Measurements from ENCODE around the gene USP49.
A peak's percentile ranks its signal among the peaks of the same experiment; 100 is the strongest.

The USP49 gene

GRCh38 chr6:41779788-41780550, 115.2 kb downstream of the USP49 start, which contains the start of gene FRS3:
TSS of gene FRS3 (minus strand) at chr6:41779900. CDS start at chr6:41776987, 2,913 bp downstream.
- Histone ChIP-seq H3K9ac (ENCODE audit: low read depth, low read length) (peak within 1 kb of the TSS; percentile 81), H3K36me3 (ENCODE audit: insufficient read depth, low read length) (no peaks in the 10 kb centered on the region), H3K9me3 (ENCODE audit: control insufficient read depth, insufficient read depth, low read length) (no peaks in the 10 kb centered on the region), H3K4me1 (ENCODE audit: insufficient read depth, low read length) (no peaks in the 10 kb centered on the region)

- Histone ChIP-seq H3K9me3 (ENCODE audit: control insufficient read depth, insufficient read depth, low read length) (no peaks in the 10 kb centered on the region), H3K9ac (ENCODE audit: low read depth, low read length) (peak overlapping the region; percentile 81), H3K36me3 (ENCODE audit: insufficient read depth, low read length) (no peaks in the 10 kb centered on the region), H3K4me1 (ENCODE audit: insufficient read depth, low read length) (no peaks in the 10 kb centered on the region)
Observed at GRCh38 chr6:41779336-41779735, 115.8 kb downstream of the USP49 start.

- no peaks in the 10 kb centered on the region for H3K36me3 ChIP-seq (ENCODE audit: insufficient read depth, low read length)
- H3K9ac ChIP-seq (ENCODE audit: low read depth, low read length), result peak overlapping the region; percentile 81; the same call in 1 of the 2 replicates
- no peaks in the 10 kb centered on the region for H3K4me1 ChIP-seq (ENCODE audit: insufficient read depth, low read length)
- H3K9me3 ChIP-seq (ENCODE audit: control insufficient read depth, insufficient read depth, low read length), result no peaks in the 10 kb centered on the region
Observed at GRCh38 chr6:41778895-41779294, 116.3 kb downstream of the USP49 start.

- H3K9ac ChIP-seq (ENCODE audit: low read depth, low read length), result no peak overlapping the region
- no peaks in the 10 kb centered on the region for H3K4me1 ChIP-seq (ENCODE audit: insufficient read depth, low read length)
- H3K9me3 ChIP-seq (ENCODE audit: control insufficient read depth, insufficient read depth, low read length), result no peaks in the 10 kb centered on the region
- H3K36me3 ChIP-seq (ENCODE audit: insufficient read depth, low read length), result no peaks in the 10 kb centered on the region
Observed at GRCh38 chr6:41777551-41778285, 117.5 kb downstream of the USP49 start.

- H3K36me3 ChIP-seq (ENCODE audit: insufficient read depth, low read length), result 0 out of 2 replicates have a peak, but pooled peaks cover 5% of the 10 kb centered on the region
- no peak overlapping the region for H3K9ac ChIP-seq (ENCODE audit: low read depth, low read length)
Observed at GRCh38 chr6:41775293-41775882, 119.8 kb downstream of the USP49 start.

GRCh38 chr6:41774841-41775240, 120.3 kb downstream of the USP49 start:
- no peak overlapping the region for H3K9ac ChIP-seq (ENCODE audit: low read depth, low read length)
- H3K36me3 ChIP-seq (ENCODE audit: insufficient read depth, low read length), result 0 out of 2 replicates have a peak, but pooled peaks cover 5% of the 10 kb centered on the region
- H3K9me3 ChIP-seq (ENCODE audit: control insufficient read depth, insufficient read depth, low read length), result no peaks in the 10 kb centered on the region

More at GRCh38 chr6:41775293-41775882, 119.8 kb downstream of the USP49 start:
- Histone ChIP-seq H3K4me1 (ENCODE audit: insufficient read depth, low read length) (no peaks in the 10 kb centered on the region), H3K9me3 (ENCODE audit: control insufficient read depth, insufficient read depth, low read length) (no peaks in the 10 kb centered on the region)

GRCh38 chr6:41771058-41771983, 123.9 kb downstream of the USP49 start:
- H3K9ac ChIP-seq (ENCODE audit: low read depth, low read length), result no peak overlapping the region
- 0 out of 2 replicates have a peak, but pooled peaks cover 5% of the 10 kb centered on the region for H3K36me3 ChIP-seq (ENCODE audit: insufficient read depth, low read length)
- peaks cover 22% of the 10 kb centered on the region; the same call in 1 of the 2 replicates for H3K4me1 ChIP-seq (ENCODE audit: insufficient read depth, low read length)
- H3K9me3 ChIP-seq (ENCODE audit: control insufficient read depth, insufficient read depth, low read length), result no peaks in the 10 kb centered on the region

More at GRCh38 chr6:41774841-41775240, 120.3 kb downstream of the USP49 start:
- H3K4me1 ChIP-seq (ENCODE audit: insufficient read depth, low read length), result no peaks in the 10 kb centered on the region

- H3K9me3 ChIP-seq (ENCODE audit: control insufficient read depth, insufficient read depth, low read length), result no peaks in the 10 kb centered on the region
- H3K9ac ChIP-seq (ENCODE audit: low read depth, low read length), result no peak overlapping the region
- 0 out of 2 replicates have a peak, but pooled peaks cover 5% of the 10 kb centered on the region for H3K36me3 ChIP-seq (ENCODE audit: insufficient read depth, low read length)
- peaks cover 22% of the 10 kb centered on the region; the same call in 1 of the 2 replicates for H3K4me1 ChIP-seq (ENCODE audit: insufficient read depth, low read length)
Observed at GRCh38 chr6:41770381-41771057, 124.7 kb downstream of the USP49 start.

GRCh38 chr6:41769376-41769775, 125.8 kb downstream of the USP49 start:
- no peak overlapping the region for H3K9ac ChIP-seq (ENCODE audit: low read depth, low read length)

GRCh38 chr6:41768545-41769308, 126.4 kb downstream of the USP49 start:
- Histone ChIP-seq H3K36me3 (ENCODE audit: insufficient read depth, low read length) (0 out of 2 replicates have a peak, but pooled peaks cover 5% of the 10 kb centered on the region), H3K9me3 (ENCODE audit: control insufficient read depth, insufficient read depth, low read length) (no peaks in the 10 kb centered on the region), H3K4me1 (ENCODE audit: insufficient read depth, low read length) (peaks cover 22% of the 10 kb centered on the region; the same call in 1 of the 2 replicates), H3K9ac (ENCODE audit: low read depth, low read length) (no peak overlapping the region)

More at GRCh38 chr6:41769376-41769775, 125.8 kb downstream of the USP49 start:
- H3K9me3 ChIP-seq (ENCODE audit: control insufficient read depth, insufficient read depth, low read length), result no peaks in the 10 kb centered on the region
- 0 out of 2 replicates have a peak, but pooled peaks cover 5% of the 10 kb centered on the region for H3K36me3 ChIP-seq (ENCODE audit: insufficient read depth, low read length)
- peaks cover 22% of the 10 kb centered on the region; the same call in 1 of the 2 replicates for H3K4me1 ChIP-seq (ENCODE audit: insufficient read depth, low read length)

- no peaks in the 10 kb centered on the region for H3K9me3 ChIP-seq (ENCODE audit: control insufficient read depth, insufficient read depth, low read length)
- no peak overlapping the region for H3K9ac ChIP-seq (ENCODE audit: low read depth, low read length)
- H3K36me3 ChIP-seq (ENCODE audit: insufficient read depth, low read length), result 0 out of 2 replicates have a peak, but pooled peaks cover 1% of the 10 kb centered on the region
- H3K4me1 ChIP-seq (ENCODE audit: insufficient read depth, low read length), result peaks cover 22% of the 10 kb centered on the region; the same call in 1 of the 2 replicates
Observed at GRCh38 chr6:41767112-41767833, 127.9 kb downstream of the USP49 start.
